HepG2 (cell line): ENCODE measurements around the gene MME. TPM values are rescaled to one million over a fixed set of nuclear protein-coding genes. Genes with fewer than 3 reads are reported as not detected.

Source experiments
- ATAC-seq: fragments of 200-7000 bp; cut with Tn5 transposase; 3 replicates; pipeline ENCODE4 v1.9.1; 2020; ENCODE audit warnings: mild to moderate bottlenecking, moderate library complexity
- BruUV-seq: library from RNA; stranded (reverse); fragments of 400-500 nt; replicated peaks from 2 replicates; lab custom pipeline; 2021; lab: Mats Ljungman, UMichigan
- CTCF ChIA-PET: fragments of 300-600 bp; formaldehyde crosslinking; extraction: SDS; loops from one replicate; lab custom pipeline; 2021; ENCODE audit warnings: low total read pairs, inconsistent platforms, low intra/inter-chr PET ratio; lab: Yijun Ruan, JAX
- POLR2A ChIA-PET: fragments of 350-600 bp; sonication (Branson Sonifier 250); formaldehyde crosslinking; loops from one replicate; lab custom pipeline; 2020; ENCODE audit warnings: antibody characterized with exemption, inconsistent platforms; lab: Yijun Ruan, JAX
- DNase-seq: peaks from one replicate; pipeline ENCODE4 v3.0.0-alpha.2; 2015; ENCODE audit warnings: low spot score
- FAIRE-seq: peaks from 3 replicates; lab custom pipeline; 2011; peaks lifted over from hg19 to GRCh38; lab: Jason Lieb, UNC
- H2AFZ ChIP-seq: one replicate; pipeline ENCODE4 v1.6.1; 2011; ENCODE audit warnings: low read length, inconsistent platforms
- H3K27ac ChIP-seq: fragments of 300-600 bp; 3 replicates; pipeline ENCODE4 v1.8.0; 2011; ENCODE audit warnings: mixed run types, mild to moderate bottlenecking, mixed read lengths, low read length, inconsistent platforms; ENCODE audit not compliant: insufficient read depth; ENCODE audit errors: extremely low read length
- H3K27me3 ChIP-seq, 2 experiments: fragments of 200-600 bp in 1 of 2; 2 replicates in 1 of 2; 3 replicates in 1 of 2; pipeline versions ENCODE4 v1.6.0 to v1.8.0; 2011; ENCODE audit warnings: low read length in 2 of 2, mild to moderate bottlenecking in 2 of 2, moderate library complexity in 2 of 2, inconsistent platforms in 1 of 2; ENCODE audit not compliant: insufficient read depth in 2 of 2, control insufficient read depth in 1 of 2
- H3K36me3 ChIP-seq, 2 experiments: fragments of 200-600 bp in 1 of 2; replicated peaks in 1 of 2; 2 replicates in 1 of 2; 3 replicates in 1 of 2; pipeline versions ENCODE4 v1.5.1 to v1.8.0; 2011; ENCODE audit warnings: low read length in 2 of 2, inconsistent platforms in 1 of 2; ENCODE audit not compliant: insufficient read depth in 2 of 2, control insufficient read depth in 1 of 2
- H3K4me1 ChIP-seq: 2 replicates; pipeline ENCODE4 v1.5.1; 2012; ENCODE audit warnings: low read length, inconsistent platforms; ENCODE audit not compliant: insufficient read depth
- H3K4me2 ChIP-seq: 2 replicates; pipeline ENCODE4 v1.6.0; 2011; ENCODE audit warnings: low read depth, low read length, inconsistent platforms
- H3K4me3 ChIP-seq, 3 experiments: fragments of 200-600 bp in 1 of 3; sonication (generic), shearing (Covaris generic) in 1 of 3; replicated peaks in 1 of 3; 2 replicates each; pipeline ENCODE4 v1.5.1; 2011 to 2016; ENCODE audit warnings: low read length in 3 of 3, inconsistent platforms in 2 of 3, low read depth in 2 of 3, mild to moderate bottlenecking in 2 of 3, control low read depth in 1 of 3, mixed read lengths in 1 of 3; ENCODE audit not compliant: insufficient read depth in 1 of 3
- H3K79me2 ChIP-seq: one replicate; pipeline ENCODE4 v1.6.1; 2011; ENCODE audit warnings: low read length, inconsistent platforms; ENCODE audit not compliant: insufficient read depth
- H3K9ac ChIP-seq: 2 replicates; pipeline ENCODE4 v1.6.0; 2011; ENCODE audit warnings: mild to moderate bottlenecking, low read depth, low read length, inconsistent platforms; ENCODE audit not compliant: insufficient read depth
- H3K9me3 ChIP-seq: 2 replicates; pipeline ENCODE4 v1.5.1; 2012; ENCODE audit warnings: mild to moderate bottlenecking, low read length
- H4K20me1 ChIP-seq: 2 replicates; pipeline ENCODE4 v1.6.0; 2011; ENCODE audit warnings: inconsistent platforms, mild to moderate bottlenecking, low read length, moderate library complexity; ENCODE audit not compliant: insufficient read depth
- CBX1 ChIP-seq: IDR thresholded peaks from one replicate; pipeline ENCODE4 v1.6.1; 2016; ENCODE audit warnings: antibody characterized with exemption, low read depth
- GATAD2A ChIP-seq: IDR thresholded peaks from 2 replicates; pipeline ENCODE4 v1.6.1; 2016
- PCBP2 ChIP-seq: fragments of 200-400 bp; formaldehyde crosslinking; optimal IDR thresholded peaks from 2 replicates; pipeline ENCODE3; 2018; ENCODE audit warnings: low read length, low read depth; ENCODE audit not compliant: poor library complexity, severe bottlenecking
- PHB2 ChIP-seq: fragments of 450-650 bp; IDR thresholded peaks from 2 replicates; pipeline ENCODE4 v1.6.1; 2018; ENCODE audit not compliant: partially characterized antibody
- RBFOX2 ChIP-seq: fragments of 200-400 bp; formaldehyde crosslinking; IDR thresholded peaks from 2 replicates; pipeline ENCODE4 v1.6.1; 2017; ENCODE audit warnings: low read depth, mild to moderate bottlenecking, low read length
- ZNF337 ChIP-seq: sonication (generic); formaldehyde crosslinking; IDR thresholded peaks from 2 replicates; pipeline ENCODE4 v1.5.1; 2020; ENCODE audit warnings: missing genetic modification reagents, low read depth, mild to moderate bottlenecking, borderline replicate concordance
- ZNF792 ChIP-seq: IDR thresholded peaks from 2 replicates; pipeline ENCODE4 v1.6.1; 2016
- WGBS: methylation state at CpG from one replicate; pipeline ENCODE4 v1.1.6; 2017; ENCODE audit warnings: low lambda C conversion rate; 5-methylcytosine and 5-hydroxymethylcytosine counted together
- in situ Hi-C: cut with HindIII; loops from 2 replicates; pipeline ENCODE4 v1.10.0; 2017; ENCODE audit warnings: low pct_unique_long_range_greater_than_20kb; ENCODE audit not compliant: extremely low pct_ligation_motif_present
- intact Hi-C: fragments of 100-400 bp; cut with micrococcal nuclease; formaldehyde crosslinking; loops from one replicate; pipeline ENCODE4 v1.10.0; 2022; ENCODE audit not compliant: unreplicated experiment
- polyA plus RNA-seq, 8 experiments: library from polyadenylated mRNA; depleted of rRNA in 3 of 8; stranded (reverse) in 7 of 8; unstranded in 1 of 8; fragments of >200 nt; fragmentation: Illumina TruSeq in 4 of 8; extraction: Trizol in 4 of 8; gene quantifications; 2 replicates each; pipeline versions ENCODE4 v1.2.1 to v1.2.3, GENCODE V29; 2011 to 2016; ENCODE audit warnings: low read depth in 4 of 8, missing spikeins in 1 of 8, mixed read lengths in 1 of 8; ENCODE audit not compliant: insufficient read depth in 1 of 8
- total RNA-seq, 5 experiments: library from RNA; depleted of rRNA; stranded (reverse); fragments of >200 nt; fragmentation: Illumina TruSeq; extraction: Trizol; gene quantifications; 2 replicates each; pipeline ENCODE4 v1.2.3, GENCODE V29; 2016; ENCODE audit warnings: low read depth in 1 of 5
- TF ChIP-seq, protein P1 (sequence below): sonication (generic); formaldehyde crosslinking; IDR thresholded peaks from 2 replicates; pipeline ENCODE4 v1.5.0; 2020; ENCODE audit warnings: missing genetic modification reagents
- TF ChIP-seq, protein P2 (sequence below): sonication (generic); formaldehyde crosslinking; IDR thresholded peaks from 2 replicates; pipeline ENCODE4 v1.4.0; 2020; ENCODE audit warnings: missing genetic modification reagents
- TF ChIP-seq, protein P3 (sequence below): sonication (generic); formaldehyde crosslinking; IDR thresholded peaks from 2 replicates; pipeline ENCODE4 v1.4.0; 2020; ENCODE audit warnings: mild to moderate bottlenecking, missing genetic modification reagents, borderline replicate concordance
- TF ChIP-seq, protein P4 (sequence below): sonication (generic); formaldehyde crosslinking; IDR thresholded peaks from 2 replicates; pipeline ENCODE4 v1.4.0; 2020; ENCODE audit warnings: missing genetic modification reagents

MME gene
- total and polyA plus RNA-seq, 2 of the 13 experiments (the other 11 are each of a cell fraction or from before 2014, with no cell fraction given), result not detected

DNA sequence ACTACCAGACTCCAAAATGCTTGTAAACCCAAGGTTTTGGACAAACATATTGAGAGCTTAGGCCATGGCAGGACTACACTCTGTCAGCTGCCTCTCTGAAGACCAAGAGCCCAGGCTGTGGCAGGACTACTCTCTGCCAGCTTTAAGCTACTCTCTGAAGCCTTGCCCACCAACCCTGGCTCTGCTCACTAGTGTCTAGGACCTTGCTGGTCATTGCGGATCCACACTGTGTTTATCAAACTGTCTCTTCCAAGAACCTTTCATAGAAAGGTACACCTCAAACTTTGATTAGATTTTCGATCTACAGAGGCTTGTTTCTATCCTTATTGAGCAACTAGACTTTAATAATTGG, 41.9 kb upstream of the MME start:
- Histone ChIP-seq H3K36me3 (no peaks in the 10 kb centered on the region), H3K27ac (no peak overlapping the region), H3K4me2 (no peak overlapping the region), H3K9me3 (no peaks in the 10 kb centered on the region), H4K20me1 (no peaks in the 10 kb centered on the region), H3K4me1 (no peaks in the 10 kb centered on the region), H3K79me2 (no peaks in the 10 kb centered on the region), H3K27me3 (no peaks in the 10 kb centered on the region), H3K4me3 (no peak overlapping the region), H3K9ac (no peak overlapping the region), H2AFZ (no peak overlapping the region)
- DNase-seq (no peak), FAIRE-seq (no peak), ATAC-seq (no peak)
- intact Hi-C loops (no loop called here), in situ Hi-C loops (no loop called here)
- 0% methylated on average over 1 of the region's 2 CpGs for WGBS
- CTCF ChIA-PET, result no interaction called here
- no TSS peak for BruUV-seq
- POLR2A ChIA-PET, result no interaction called here
- TF ChIP-seq CBX1 (no peak), ZNF337 (no peak), GATAD2A (CRISPR knock-in tag) (no peak), PHB2 (no peak), PCBP2 (no peak), RBFOX2 (no peak), ZNF792 (no peak)
- TF ChIP-seq, protein P1, sequence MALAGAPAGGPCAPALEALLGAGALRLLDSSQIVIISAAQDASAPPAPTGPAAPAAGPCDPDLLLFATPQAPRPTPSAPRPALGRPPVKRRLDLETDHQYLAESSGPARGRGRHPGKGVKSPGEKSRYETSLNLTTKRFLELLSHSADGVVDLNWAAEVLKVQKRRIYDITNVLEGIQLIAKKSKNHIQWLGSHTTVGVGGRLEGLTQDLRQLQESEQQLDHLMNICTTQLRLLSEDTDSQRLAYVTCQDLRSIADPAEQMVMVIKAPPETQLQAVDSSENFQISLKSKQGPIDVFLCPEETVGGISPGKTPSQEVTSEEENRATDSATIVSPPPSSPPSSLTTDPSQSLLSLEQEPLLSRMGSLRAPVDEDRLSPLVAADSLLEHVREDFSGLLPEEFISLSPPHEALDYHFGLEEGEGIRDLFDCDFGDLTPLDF (CRISPR knock-in tag), result no peak
- TF ChIP-seq, protein P2, sequence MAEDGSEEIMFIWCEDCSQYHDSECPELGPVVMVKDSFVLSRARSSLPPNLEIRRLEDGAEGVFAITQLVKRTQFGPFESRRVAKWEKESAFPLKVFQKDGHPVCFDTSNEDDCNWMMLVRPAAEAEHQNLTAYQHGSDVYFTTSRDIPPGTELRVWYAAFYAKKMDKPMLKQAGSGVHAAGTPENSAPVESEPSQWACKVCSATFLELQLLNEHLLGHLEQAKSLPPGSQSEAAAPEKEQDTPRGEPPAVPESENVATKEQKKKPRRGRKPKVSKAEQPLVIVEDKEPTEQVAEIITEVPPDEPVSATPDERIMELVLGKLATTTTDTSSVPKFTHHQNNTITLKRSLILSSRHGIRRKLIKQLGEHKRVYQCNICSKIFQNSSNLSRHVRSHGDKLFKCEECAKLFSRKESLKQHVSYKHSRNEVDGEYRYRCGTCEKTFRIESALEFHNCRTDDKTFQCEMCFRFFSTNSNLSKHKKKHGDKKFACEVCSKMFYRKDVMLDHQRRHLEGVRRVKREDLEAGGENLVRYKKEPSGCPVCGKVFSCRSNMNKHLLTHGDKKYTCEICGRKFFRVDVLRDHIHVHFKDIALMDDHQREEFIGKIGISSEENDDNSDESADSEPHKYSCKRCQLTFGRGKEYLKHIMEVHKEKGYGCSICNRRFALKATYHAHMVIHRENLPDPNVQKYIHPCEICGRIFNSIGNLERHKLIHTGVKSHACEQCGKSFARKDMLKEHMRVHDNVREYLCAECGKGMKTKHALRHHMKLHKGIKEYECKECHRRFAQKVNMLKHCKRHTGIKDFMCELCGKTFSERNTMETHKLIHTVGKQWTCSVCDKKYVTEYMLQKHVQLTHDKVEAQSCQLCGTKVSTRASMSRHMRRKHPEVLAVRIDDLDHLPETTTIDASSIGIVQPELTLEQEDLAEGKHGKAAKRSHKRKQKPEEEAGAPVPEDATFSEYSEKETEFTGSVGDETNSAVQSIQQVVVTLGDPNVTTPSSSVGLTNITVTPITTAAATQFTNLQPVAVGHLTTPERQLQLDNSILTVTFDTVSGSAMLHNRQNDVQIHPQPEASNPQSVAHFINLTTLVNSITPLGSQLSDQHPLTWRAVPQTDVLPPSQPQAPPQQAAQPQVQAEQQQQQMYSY (CRISPR knock-in tag), result no peak
- TF ChIP-seq, protein P3, sequence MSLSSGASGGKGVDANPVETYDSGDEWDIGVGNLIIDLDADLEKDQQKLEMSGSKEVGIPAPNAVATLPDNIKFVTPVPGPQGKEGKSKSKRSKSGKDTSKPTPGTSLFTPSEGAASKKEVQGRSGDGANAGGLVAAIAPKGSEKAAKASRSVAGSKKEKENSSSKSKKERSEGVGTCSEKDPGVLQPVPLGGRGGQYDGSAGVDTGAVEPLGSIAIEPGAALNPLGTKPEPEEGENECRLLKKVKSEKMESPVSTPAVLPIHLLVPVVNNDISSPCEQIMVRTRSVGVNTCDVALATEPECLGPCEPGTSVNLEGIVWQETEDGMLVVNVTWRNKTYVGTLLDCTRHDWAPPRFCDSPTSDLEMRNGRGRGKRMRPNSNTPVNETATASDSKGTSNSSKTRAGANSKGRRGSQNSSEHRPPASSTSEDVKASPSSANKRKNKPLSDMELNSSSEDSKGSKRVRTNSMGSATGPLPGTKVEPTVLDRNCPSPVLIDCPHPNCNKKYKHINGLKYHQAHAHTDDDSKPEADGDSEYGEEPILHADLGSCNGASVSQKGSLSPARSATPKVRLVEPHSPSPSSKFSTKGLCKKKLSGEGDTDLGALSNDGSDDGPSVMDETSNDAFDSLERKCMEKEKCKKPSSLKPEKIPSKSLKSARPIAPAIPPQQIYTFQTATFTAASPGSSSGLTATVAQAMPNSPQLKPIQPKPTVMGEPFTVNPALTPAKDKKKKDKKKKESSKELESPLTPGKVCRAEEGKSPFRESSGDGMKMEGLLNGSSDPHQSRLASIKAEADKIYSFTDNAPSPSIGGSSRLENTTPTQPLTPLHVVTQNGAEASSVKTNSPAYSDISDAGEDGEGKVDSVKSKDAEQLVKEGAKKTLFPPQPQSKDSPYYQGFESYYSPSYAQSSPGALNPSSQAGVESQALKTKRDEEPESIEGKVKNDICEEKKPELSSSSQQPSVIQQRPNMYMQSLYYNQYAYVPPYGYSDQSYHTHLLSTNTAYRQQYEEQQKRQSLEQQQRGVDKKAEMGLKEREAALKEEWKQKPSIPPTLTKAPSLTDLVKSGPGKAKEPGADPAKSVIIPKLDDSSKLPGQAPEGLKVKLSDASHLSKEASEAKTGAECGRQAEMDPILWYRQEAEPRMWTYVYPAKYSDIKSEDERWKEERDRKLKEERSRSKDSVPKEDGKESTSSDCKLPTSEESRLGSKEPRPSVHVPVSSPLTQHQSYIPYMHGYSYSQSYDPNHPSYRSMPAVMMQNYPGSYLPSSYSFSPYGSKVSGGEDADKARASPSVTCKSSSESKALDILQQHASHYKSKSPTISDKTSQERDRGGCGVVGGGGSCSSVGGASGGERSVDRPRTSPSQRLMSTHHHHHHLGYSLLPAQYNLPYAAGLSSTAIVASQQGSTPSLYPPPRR (CRISPR knock-in tag), result no peak
- TF ChIP-seq, protein P4, sequence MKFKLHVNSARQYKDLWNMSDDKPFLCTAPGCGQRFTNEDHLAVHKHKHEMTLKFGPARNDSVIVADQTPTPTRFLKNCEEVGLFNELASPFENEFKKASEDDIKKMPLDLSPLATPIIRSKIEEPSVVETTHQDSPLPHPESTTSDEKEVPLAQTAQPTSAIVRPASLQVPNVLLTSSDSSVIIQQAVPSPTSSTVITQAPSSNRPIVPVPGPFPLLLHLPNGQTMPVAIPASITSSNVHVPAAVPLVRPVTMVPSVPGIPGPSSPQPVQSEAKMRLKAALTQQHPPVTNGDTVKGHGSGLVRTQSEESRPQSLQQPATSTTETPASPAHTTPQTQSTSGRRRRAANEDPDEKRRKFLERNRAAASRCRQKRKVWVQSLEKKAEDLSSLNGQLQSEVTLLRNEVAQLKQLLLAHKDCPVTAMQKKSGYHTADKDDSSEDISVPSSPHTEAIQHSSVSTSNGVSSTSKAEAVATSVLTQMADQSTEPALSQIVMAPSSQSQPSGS, result no peak
